Hepatocyte (in vitro differentiated cells): ENCODE measurements around the gene CCR3.

Experiments
- CTCF ChIP-seq: fragments of 200-600 bp; sonication (generic); IDR thresholded peaks from 2 replicates; pipeline ENCODE4 v1.5.1; 2016; ENCODE audit warnings: antibody characterized with exemption, mild to moderate bottlenecking; ENCODE audit not compliant: poor library complexity
- EZH2 ChIP-seq: fragments of 200-600 bp; sonication (generic); IDR thresholded peaks from 2 replicates; pipeline ENCODE4 v1.6.1; 2016; ENCODE audit warnings: antibody characterized with exemption, mild to moderate bottlenecking, borderline replicate concordance

GRCh38 chr3:46200211-46200610 lies 42.0 kb upstream of the CCR3 start:
- TF ChIP-seq CTCF: no peak
- no peak for TF ChIP-seq EZH2
